Stromal cell of bone marrow (primary cell): ENCODE results near the gene LMO7.
"Not testable (repeated sequence)": the region's sequence is repeated elsewhere in the genome, so short reads cannot be mapped to it uniquely, and the experiment has no call there.

Source experiments
- DNase-seq: peaks from one replicate; pipeline ENCODE4 v3.0.0-alpha.2; 2012; ENCODE audit warnings: low read depth

LMO7 gene

GRCh38 chr13:75699062-75699461 lies 62.9 kb downstream of the LMO7 start:
- DNase-seq, result no peak

GRCh38 chr13:75699717-75700116 lies 63.6 kb downstream of the LMO7 start:
- not testable (repeated sequence) for DNase-seq

GRCh38 chr13:75700552-75700951 lies 64.4 kb downstream of the LMO7 start:
- DNase-seq, result no peak

GRCh38 chr13:75702476-75702875 lies 66.3 kb downstream of the LMO7 start:
- no peak for DNase-seq

- no peak for DNase-seq
Observed at GRCh38 chr13:75703769-75704168, 67.6 kb downstream of the LMO7 start.

GRCh38 chr13:75704194-75704926 lies 68.2 kb downstream of the LMO7 start:
- no peak for DNase-seq

GRCh38 chr13:75704927-75705288 lies 68.8 kb downstream of the LMO7 start:
- DNase-seq, result no peak

- no peak for DNase-seq
Observed at GRCh38 chr13:75705395-75705794, 69.3 kb downstream of the LMO7 start.

- no peak for DNase-seq
Observed at GRCh38 chr13:75705908-75706307, 69.8 kb downstream of the LMO7 start.

GRCh38 chr13:75713852-75714251 lies 77.7 kb downstream of the LMO7 start:
- no peak for DNase-seq

- no peak for DNase-seq
Observed at GRCh38 chr13:75715601-75716523, 79.7 kb downstream of the LMO7 start.

GRCh38 chr13:75717525-75717924 lies 81.4 kb downstream of the LMO7 start:
- DNase-seq, result no peak

GRCh38 chr13:75721307-75721706 lies 85.2 kb downstream of the LMO7 start:
- no peak for DNase-seq

GRCh38 chr13:75723901-75724300 lies 87.8 kb downstream of the LMO7 start:
- DNase-seq, result no peak

- DNase-seq, result no peak
Observed at GRCh38 chr13:75724752-75725517, 88.8 kb downstream of the LMO7 start.

GRCh38 chr13:75725736-75726135 lies 89.6 kb downstream of the LMO7 start:
- no peak for DNase-seq

GRCh38 chr13:75726306-75726705 lies 90.2 kb downstream of the LMO7 start:
- no peak for DNase-seq

GRCh38 chr13:75733113-75733512 lies 97.0 kb downstream of the LMO7 start:
- not testable (repeated sequence) for DNase-seq

- DNase-seq, result no peak
Observed at GRCh38 chr13:75736173-75736572, 100.0 kb downstream of the LMO7 start.

- no peak for DNase-seq
Observed at GRCh38 chr13:75738841-75739240, 102.7 kb downstream of the LMO7 start.

- no peak for DNase-seq
Observed at GRCh38 chr13:75739244-75739868, 103.2 kb downstream of the LMO7 start.

GRCh38 chr13:75740031-75740430 lies 103.9 kb downstream of the LMO7 start:
- DNase-seq, result peak; percentile 46
